ENCODE measurements around the gene NCR2. TPM values are rescaled to one million over a fixed set of nuclear protein-coding genes. Genes with fewer than 3 reads are reported as not detected.

Gene NCR2
- total RNA-seq, 1 experiment from 2014 or later, result not detected

DNA sequence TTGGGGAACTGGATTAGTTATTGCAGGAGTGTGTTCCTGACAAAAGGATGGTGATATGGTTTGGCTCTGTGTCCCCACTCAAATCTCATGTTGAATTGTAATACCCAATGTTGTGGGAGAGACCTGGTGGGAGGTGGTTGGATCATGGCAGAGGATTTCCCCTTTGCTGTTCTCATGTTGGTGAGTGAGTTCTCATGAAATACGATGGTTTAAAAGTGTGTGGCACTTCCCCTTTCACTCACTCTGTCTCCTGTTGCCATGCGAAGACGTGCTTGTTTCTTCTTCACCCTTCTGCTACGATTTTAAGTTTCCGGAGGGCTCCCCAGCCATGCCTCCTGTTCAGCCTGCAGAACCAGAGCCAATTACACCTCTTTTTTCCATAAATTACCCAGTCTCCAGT is 32.8 kb upstream of the NCR2 start:
- 0 out of 4 replicates have a peak, but pooled peaks cover 0 to 8% of the 10 kb centered on the region in 2 experiments for H3K4me1 ChIP-seq (ENCODE audit: control insufficient read depth in 1 of 2, insufficient read depth in 2 of 2, low read length in 2 of 2)
- ATAC-seq (no peak), DNase-seq (ENCODE audit: low read depth, low spot score) (no peak)
- H3K9me2 ChIP-seq (ENCODE audit: insufficient read depth), result no peaks in the 10 kb centered on the region
- no peaks in the 10 kb centered on the region for H3K27me3 ChIP-seq (ENCODE audit: insufficient read depth, low read length)
- H3K9me3 ChIP-seq (ENCODE audit: control insufficient read depth in 1 of 2, insufficient read depth in 1 of 2, low read depth in 1 of 2, low read length in 2 of 2), result no peaks in the 10 kb centered on the region
- POLR2A ChIA-PET, result no interaction called here
- no peaks in the 10 kb centered on the region for H3K36me3 ChIP-seq (ENCODE audit: control insufficient read depth in 1 of 2, insufficient read depth in 2 of 2, low read length in 2 of 2)
- TF ChIP-seq CTCF (IDR thresholded peaks at IDR 0.05 in 2 of 3, conservative IDR thresholded peaks at IDR 0.05 in 1 of 3; ENCODE audit: borderline replicate concordance in 1 of 3, insufficient read depth in 1 of 3, low read depth in 2 of 3, low read length in 2 of 3) (no peak), EZH2 (IDR thresholded peaks at IDR 0.05) (no peak), REST (IDR thresholded peaks at IDR 0.05; ENCODE audit: low read depth) (no peak), MAX (IDR thresholded peaks at IDR 0.05) (no peak), ZFX (IDR thresholded peaks at IDR 0.05) (no peak), ZNF274 (IDR thresholded peaks at IDR 0.05; ENCODE audit: low read depth, low read length) (no peak), TCF7L2 (IDR thresholded peaks at IDR 0.05; ENCODE audit: borderline replicate concordance, extremely low read depth, insufficient read depth, insufficient read length) (no peak)
- no peaks in the 10 kb centered on the region for H3K79me2 ChIP-seq (ENCODE audit: insufficient read depth, low read length)
- H2AFZ ChIP-seq (ENCODE audit: low read depth, low read length, poor library complexity, severe bottlenecking), result no peak overlapping the region
- intact Hi-C loops (cut with micrococcal nuclease), result no loop called here
- RAD21 ChIA-PET (ENCODE audit: low non-redundant PET in 1 of 2, low total read pairs in 2 of 2, uncharacterized antibody in 2 of 2, unreplicated experiment in 2 of 2), result no interaction called here
- no peak overlapping the region for H3K9ac ChIP-seq (ENCODE audit: low read length)
- no peak overlapping the region for H3K4me2 ChIP-seq (ENCODE audit: low read length)
- no TSS peak for BruUV-seq (replicated peaks)
- CTCF ChIA-PET, result no interaction called here
- H4K20me1 ChIP-seq (ENCODE audit: insufficient read depth), result no peaks in the 10 kb centered on the region
- no peak overlapping the region for H3K4me3 ChIP-seq (replicated peaks in 1 of 2; ENCODE audit: low read depth in 1 of 2, low read length in 2 of 2)
- no peak overlapping the region for H3K27ac ChIP-seq (ENCODE audit: low read depth, low read length)
